Glutamatergic neuron (in vitro differentiated cells): Measurements from ENCODE around the gene ZNF212. TPM values are rescaled to one million over a fixed set of nuclear protein-coding genes. Genes with fewer than 3 reads are reported as not detected.
A peak's percentile ranks its signal among the peaks of the same experiment; 100 is the strongest.

Experiments used
- DNase-seq: peaks from one replicate; pipeline ENCODE4 v3.0.0; 2022
- H3K27ac Mint-ChIP-seq: one replicate; pipeline ENCODE4 v1.8.0; 2020; ENCODE audit warnings: mild to moderate bottlenecking, mixed read lengths, inconsistent platforms; ENCODE audit not compliant: unreplicated experiment
- H3K27me3 Mint-ChIP-seq: one replicate; pipeline ENCODE4 v1.8.0; 2020; ENCODE audit warnings: mild to moderate bottlenecking, moderate library complexity, mixed read lengths, inconsistent platforms; ENCODE audit not compliant: unreplicated experiment
- H3K36me3 Mint-ChIP-seq: one replicate; pipeline ENCODE4 v1.8.0; 2020; ENCODE audit warnings: mild to moderate bottlenecking, mixed read lengths, inconsistent platforms; ENCODE audit not compliant: unreplicated experiment
- H3K4me1 Mint-ChIP-seq: one replicate; pipeline ENCODE4 v1.8.0; 2020; ENCODE audit warnings: mild to moderate bottlenecking, low read depth, mixed read lengths, inconsistent platforms; ENCODE audit not compliant: unreplicated experiment
- H3K4me3 Mint-ChIP-seq: one replicate; pipeline ENCODE4 v1.8.0; 2020; ENCODE audit warnings: mild to moderate bottlenecking, mixed read lengths, inconsistent platforms; ENCODE audit not compliant: unreplicated experiment
- H3K9me3 Mint-ChIP-seq: one replicate; pipeline ENCODE4 v1.8.0; 2020; ENCODE audit warnings: mild to moderate bottlenecking, moderate library complexity, mixed read lengths, inconsistent platforms; ENCODE audit not compliant: unreplicated experiment
- long read RNA-seq: library from polyadenylated mRNA; unstranded; transcript quantifications from one replicate; pipeline ENCODE4 v2.0.0, GENCODE V29; 2020; ENCODE audit not compliant: unreplicated experiment
- total RNA-seq: library from RNA; stranded (reverse); fragmentation: NEBNext Ultra II Directional; extraction: Animal tissue kit (Norgen Biotek cat#: 25700); gene quantifications from one replicate; pipeline ENCODE4 v1.2.1, GENCODE V29; 2021; ENCODE audit not compliant: unreplicated experiment
- TF ChIP-seq, protein P1 (sequence below): fragments of 200-600 bp; sonication (generic); IDR thresholded peaks from one replicate; pipeline ENCODE4 v1.5.0; 2021; ENCODE audit not compliant: partially characterized antibody, unreplicated experiment

Gene ZNF212
- 13.2 TPM for total RNA-seq
- long read RNA-seq, partial matches to known transcripts = 0 of 1 reads
- long read RNA-seq, other reads (novel, unspliced or antisense) = 1 of 1 reads

DNA sequence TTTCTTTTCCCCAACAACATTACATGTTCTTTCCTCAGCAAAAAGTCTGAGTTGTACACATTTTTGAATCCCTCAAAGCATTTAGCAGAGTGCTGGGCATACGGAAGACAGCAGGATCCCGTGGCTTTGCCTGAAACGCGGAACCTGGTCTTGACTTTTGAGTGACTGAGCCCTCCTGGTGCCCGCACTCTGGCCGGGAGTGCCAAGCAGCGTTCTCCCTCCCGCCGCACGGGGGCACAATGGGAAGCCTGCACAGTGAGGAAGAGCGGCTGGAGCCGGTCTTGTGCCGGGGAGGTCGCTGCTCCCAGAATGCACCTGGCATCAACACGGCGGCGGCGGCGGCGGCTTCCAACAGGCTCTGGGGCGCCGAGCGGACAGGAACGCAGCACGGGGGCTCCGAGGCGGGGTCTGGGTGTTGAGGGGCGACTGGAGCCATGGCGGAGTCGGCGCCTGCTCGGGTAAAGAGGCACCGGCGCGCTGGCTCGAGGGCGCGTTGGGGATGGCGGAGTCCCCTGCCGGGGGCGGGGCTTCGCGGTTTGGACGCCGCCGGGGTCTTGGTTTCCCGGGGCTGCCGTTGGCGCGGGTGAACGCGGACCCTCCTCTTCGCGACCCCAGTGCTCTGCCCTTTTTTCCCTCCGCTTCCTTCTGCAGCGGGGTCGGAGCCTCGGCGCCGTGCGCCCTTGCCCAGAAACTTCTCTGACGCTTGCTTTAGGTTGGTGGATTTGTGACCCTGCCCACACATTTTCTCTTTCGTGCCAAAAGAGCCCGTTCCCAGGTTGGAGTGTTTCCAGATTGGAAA lies at the start of gene ZNF212:
ZNF212 (plus strand) TSS at position 307 of the 799 bp plus-strand sequence; CDS start at position 435, 128 bp downstream.
- Mint-ChIP-seq H3K27me3 (no peaks in the 10 kb centered on the region), H3K27ac (peak within 1 kb of the TSS; percentile 82), H3K4me1 (peaks cover 4% of the 10 kb centered on the region), H3K4me3 (peak within 1 kb of the TSS; percentile 95), H3K36me3 (peaks cover 14% of the 10 kb centered on the region), H3K9me3 (peaks cover 6% of the 10 kb centered on the region)
- TF ChIP-seq, protein P1, sequence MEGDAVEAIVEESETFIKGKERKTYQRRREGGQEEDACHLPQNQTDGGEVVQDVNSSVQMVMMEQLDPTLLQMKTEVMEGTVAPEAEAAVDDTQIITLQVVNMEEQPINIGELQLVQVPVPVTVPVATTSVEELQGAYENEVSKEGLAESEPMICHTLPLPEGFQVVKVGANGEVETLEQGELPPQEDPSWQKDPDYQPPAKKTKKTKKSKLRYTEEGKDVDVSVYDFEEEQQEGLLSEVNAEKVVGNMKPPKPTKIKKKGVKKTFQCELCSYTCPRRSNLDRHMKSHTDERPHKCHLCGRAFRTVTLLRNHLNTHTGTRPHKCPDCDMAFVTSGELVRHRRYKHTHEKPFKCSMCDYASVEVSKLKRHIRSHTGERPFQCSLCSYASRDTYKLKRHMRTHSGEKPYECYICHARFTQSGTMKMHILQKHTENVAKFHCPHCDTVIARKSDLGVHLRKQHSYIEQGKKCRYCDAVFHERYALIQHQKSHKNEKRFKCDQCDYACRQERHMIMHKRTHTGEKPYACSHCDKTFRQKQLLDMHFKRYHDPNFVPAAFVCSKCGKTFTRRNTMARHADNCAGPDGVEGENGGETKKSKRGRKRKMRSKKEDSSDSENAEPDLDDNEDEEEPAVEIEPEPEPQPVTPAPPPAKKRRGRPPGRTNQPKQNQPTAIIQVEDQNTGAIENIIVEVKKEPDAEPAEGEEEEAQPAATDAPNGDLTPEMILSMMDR = peak; percentile 67
- DNase-seq = peak; percentile 93

- H3K27ac Mint-ChIP-seq = peak overlapping the region; percentile 43
- no peak overlapping the region for H3K4me3 Mint-ChIP-seq
- H3K36me3 Mint-ChIP-seq = no peaks in the 10 kb centered on the region
- TF ChIP-seq, protein P1 = no peak
- H3K27me3 Mint-ChIP-seq = peaks cover 6% of the 10 kb centered on the region
- H3K4me1 Mint-ChIP-seq = no peaks in the 10 kb centered on the region
- DNase-seq = no peak
- H3K9me3 Mint-ChIP-seq = peaks cover 5% of the 10 kb centered on the region
These were observed 47.6 kb upstream of the ZNF212 start for GRCh38 chr7:149191851-149192250.

GRCh38 chr7:149194799-149195179 lies 44.7 kb upstream of the ZNF212 start:
- Mint-ChIP-seq H3K9me3 (peaks cover 5% of the 10 kb centered on the region), H3K4me3 (peak overlapping the region; percentile 85), H3K4me1 (peaks cover 6% of the 10 kb centered on the region), H3K27ac (peak overlapping the region; percentile 33), H3K36me3 (peaks cover 6% of the 10 kb centered on the region), H3K27me3 (peaks cover 6% of the 10 kb centered on the region)
- no peak for DNase-seq
- TF ChIP-seq, protein P1 = no peak

DNA sequence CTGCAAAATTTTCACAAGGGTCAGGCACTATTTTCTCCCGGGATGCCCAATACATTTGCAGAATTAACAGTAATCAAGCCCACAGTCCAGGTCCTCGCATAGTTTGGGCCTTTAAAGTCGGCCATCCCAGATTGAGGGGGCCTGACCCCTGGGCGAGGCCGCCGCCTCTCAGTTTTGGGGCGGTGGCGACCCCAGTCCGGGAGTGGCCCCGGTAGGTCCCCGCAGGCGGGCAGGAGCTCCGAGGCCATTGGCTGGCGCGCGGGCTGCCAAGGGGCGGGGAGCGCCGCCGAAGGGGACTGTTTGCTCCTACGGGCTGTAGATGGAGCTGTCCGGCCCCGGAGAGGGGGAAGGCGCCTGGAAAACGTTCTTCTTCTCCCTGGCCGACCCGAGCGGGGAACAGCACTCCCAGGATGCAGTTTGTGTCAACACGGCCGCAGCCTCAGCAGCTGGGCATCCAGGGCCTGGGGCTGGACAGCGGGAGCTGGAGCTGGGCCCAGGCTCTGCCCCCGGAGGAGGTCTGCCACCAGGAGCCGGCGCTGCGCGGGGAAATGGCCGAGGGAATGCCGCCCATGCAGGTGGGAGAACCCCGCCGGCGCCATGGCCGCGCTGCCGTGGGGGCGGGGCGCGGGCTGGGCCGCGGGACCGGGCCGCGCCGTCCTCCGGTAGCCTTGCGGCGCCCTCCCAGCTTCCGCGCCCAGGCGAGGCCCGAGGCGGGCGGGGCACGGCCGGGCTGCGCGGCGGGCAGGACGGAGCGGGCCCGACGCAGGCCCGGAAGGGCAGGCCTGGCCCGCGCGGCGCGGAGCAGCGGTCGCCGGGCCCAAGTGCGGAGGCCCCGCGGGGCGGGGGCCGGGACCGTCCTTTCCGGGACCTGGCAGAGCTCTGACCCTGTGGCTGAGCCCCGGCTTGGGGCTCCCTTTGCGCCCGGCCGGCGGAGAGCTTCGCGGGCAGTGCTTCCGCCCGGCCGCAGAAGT lies 44.0 kb upstream of the ZNF212 start, which contains the start of gene ZNF282:
ZNF282 (plus strand) TSS at position 367 of the 971 bp plus-strand sequence; CDS start at position 411, 44 bp downstream.
- Mint-ChIP-seq H3K4me3 (peak within 1 kb of the TSS; percentile 94), H3K36me3 (peaks cover 11% of the 10 kb centered on the region), H3K4me1 (peaks cover 6% of the 10 kb centered on the region), H3K27me3 (peaks cover 8% of the 10 kb centered on the region), H3K27ac (peak within 1 kb of the TSS; percentile 87), H3K9me3 (peaks cover 5% of the 10 kb centered on the region)
- DNase-seq = peak; percentile 93
- TF ChIP-seq, protein P1 = peak; percentile 19
